CD14-positive monocyte (primary cell): ENCODE data around the gene PPP1R16B. TPM values are rescaled to one million over a fixed set of nuclear protein-coding genes. Genes with fewer than 3 reads are reported as not detected.

Experiments used
- DNase-seq, 3 donors: peaks; one replicate each; pipeline ENCODE4 v3.0.0-alpha.2; 2011 to 2022
- H2AFZ ChIP-seq: 2 replicates; pipeline ENCODE4 v1.6.0; 2012; ENCODE audit warnings: mild to moderate bottlenecking, low read depth, low read length, inconsistent platforms; ENCODE audit not compliant: insufficient read depth, poor library complexity, severe bottlenecking
- H3K27ac ChIP-seq, 2 donors: 1 replicate in 1 of 2; 2 replicates in 1 of 2; pipeline ENCODE4 v1.5.1; 2012 to 2013; ENCODE audit warnings: low read length in 2 of 2, control low read depth in 1 of 2, inconsistent platforms in 1 of 2, low read depth in 1 of 2, mild to moderate bottlenecking in 1 of 2
- H3K27me3 ChIP-seq, 2 donors: one replicate each; pipeline versions ENCODE4 v1.6.0 to v1.6.1; 2011 to 2013; ENCODE audit warnings: low read length in 2 of 2; ENCODE audit not compliant: control insufficient read depth in 2 of 2, insufficient read depth in 2 of 2
- H3K36me3 ChIP-seq, 2 donors: replicated peaks in 1 of 2; 1 replicate in 1 of 2; 2 replicates in 1 of 2; pipeline versions ENCODE4 v1.5.1 to v1.6.1; 2012 to 2013; ENCODE audit warnings: low read length in 2 of 2, control low read depth in 1 of 2, inconsistent platforms in 1 of 2, mild to moderate bottlenecking in 1 of 2; ENCODE audit not compliant: insufficient read depth in 2 of 2, control insufficient read depth in 1 of 2
- H3K4me1 ChIP-seq, 2 donors: 1 replicate in 1 of 2; 2 replicates in 1 of 2; pipeline versions ENCODE4 v1.5.1 to v1.6.1; 2012 to 2013; ENCODE audit warnings: low read length in 2 of 2, control low read depth in 1 of 2, inconsistent platforms in 1 of 2, mild to moderate bottlenecking in 1 of 2, moderate library complexity in 1 of 2; ENCODE audit not compliant: insufficient read depth in 2 of 2, control insufficient read depth in 1 of 2
- H3K4me2 ChIP-seq: replicated peaks from 2 replicates; pipeline ENCODE3; 2012; ENCODE audit warnings: low read length, moderate library complexity, mild to moderate bottlenecking; ENCODE audit not compliant: poor library complexity, severe bottlenecking; ENCODE audit errors: extremely low read depth
- H3K4me3 ChIP-seq, 3 experiments: fragments of 200-600 bp in 1 of 3; sonication (generic) in 1 of 3; replicated peaks in 1 of 3; 1 replicate in 2 of 3; 2 replicates in 1 of 3; pipeline ENCODE4 v1.5.1; 2011 to 2013; ENCODE audit warnings: low read length in 3 of 3, mild to moderate bottlenecking in 3 of 3, control low read depth in 2 of 3, low read depth in 2 of 3, inconsistent platforms in 1 of 3, moderate library complexity in 1 of 3
- H3K79me2 ChIP-seq: 2 replicates; pipeline ENCODE4 v1.6.0; 2012; ENCODE audit warnings: mild to moderate bottlenecking, control low read depth, inconsistent platforms, low read length, moderate library complexity; ENCODE audit not compliant: insufficient read depth
- H3K9ac ChIP-seq: 2 replicates; pipeline ENCODE4 v1.6.0; 2017; ENCODE audit warnings: low read length, mild to moderate bottlenecking; ENCODE audit not compliant: insufficient read depth, poor library complexity, severe bottlenecking
- H3K9me3 ChIP-seq, 2 donors: replicated peaks in 1 of 2; 1 replicate in 1 of 2; 2 replicates in 1 of 2; pipeline versions ENCODE4 v1.5.1 to v1.6.1; 2012 to 2013; ENCODE audit warnings: low read length in 2 of 2, control low read depth in 1 of 2; ENCODE audit not compliant: control insufficient read depth in 1 of 2, insufficient read depth in 1 of 2
- H4K20me1 ChIP-seq: 2 replicates; pipeline ENCODE4 v1.6.0; 2012; ENCODE audit warnings: mild to moderate bottlenecking, low read length, control low read depth, moderate library complexity; ENCODE audit not compliant: insufficient read depth
- H3K27ac Mint-ChIP-seq, 7 donors: one replicate each; pipeline ENCODE4 v1.8.0; 2020; ENCODE audit warnings: mild to moderate bottlenecking in 7 of 7, mixed read lengths in 7 of 7, moderate library complexity in 6 of 7, inconsistent platforms in 2 of 7
- H3K27me3 Mint-ChIP-seq, 3 donors: one replicate each; pipeline ENCODE4 v1.8.0; 2021 to 2022; ENCODE audit warnings: low read depth in 3 of 3, mild to moderate bottlenecking in 3 of 3, mixed read lengths in 3 of 3, moderate library complexity in 3 of 3, inconsistent platforms in 1 of 3
- H3K36me3 Mint-ChIP-seq, 2 donors: one replicate each; pipeline ENCODE4 v1.8.0; 2020; ENCODE audit warnings: mixed read lengths in 2 of 2, inconsistent platforms in 1 of 2, mild to moderate bottlenecking in 1 of 2
- H3K4me1 Mint-ChIP-seq: one replicate; pipeline ENCODE4 v1.8.0; 2020; ENCODE audit warnings: mild to moderate bottlenecking, mixed read lengths
- H3K4me3 Mint-ChIP-seq, 2 donors: one replicate each; pipeline ENCODE4 v1.8.0; 2020; ENCODE audit warnings: mild to moderate bottlenecking in 2 of 2, mixed read lengths in 2 of 2, moderate library complexity in 1 of 2
- H3K9me3 Mint-ChIP-seq, 7 donors: one replicate each; pipeline ENCODE4 v1.8.0; 2020 to 2022; ENCODE audit warnings: mixed read lengths in 7 of 7, mild to moderate bottlenecking in 6 of 7, moderate library complexity in 6 of 7, inconsistent platforms in 2 of 7
- WGBS: methylation state at CpG from one replicate; pipeline ENCODE4 v1.1.5; 2013; ENCODE audit warnings: missing lambda C conversion rate; ENCODE audit not compliant: insufficient coverage; 5-methylcytosine and 5-hydroxymethylcytosine counted together
- intact Hi-C, 2 donors: fragments of 100-400 bp; cut with micrococcal nuclease; formaldehyde crosslinking; loops; one replicate each; pipeline versions ENCODE4 v1.15.0 to v1.15.1; 2023
- polyA plus RNA-seq, 3 donors: library from polyadenylated mRNA; depleted of rRNA in 1 of 3; unstranded in 2 of 3; stranded (reverse) in 1 of 3; fragments of 300-500 nt in 2 of 3; fragments of >200 nt in 1 of 3; fragmentation: Illumina TruSeq in 2 of 3; gene quantifications; 1 replicate in 2 of 3; 2 replicates in 1 of 3; pipeline ENCODE4 v1.2.3, GENCODE V29; 2012 to 2021
- TF ChIP-seq, protein P1 (sequence below): fragments of 200-600 bp; IDR thresholded peaks from one replicate; pipeline ENCODE4 v1.8.0; 2022; ENCODE audit warnings: antibody characterized with exemption, mild to moderate bottlenecking

The PPP1R16B gene
- polyA plus RNA-seq, 3 donors = 1.1 to 4.4 (median 1.4) TPM

DNA sequence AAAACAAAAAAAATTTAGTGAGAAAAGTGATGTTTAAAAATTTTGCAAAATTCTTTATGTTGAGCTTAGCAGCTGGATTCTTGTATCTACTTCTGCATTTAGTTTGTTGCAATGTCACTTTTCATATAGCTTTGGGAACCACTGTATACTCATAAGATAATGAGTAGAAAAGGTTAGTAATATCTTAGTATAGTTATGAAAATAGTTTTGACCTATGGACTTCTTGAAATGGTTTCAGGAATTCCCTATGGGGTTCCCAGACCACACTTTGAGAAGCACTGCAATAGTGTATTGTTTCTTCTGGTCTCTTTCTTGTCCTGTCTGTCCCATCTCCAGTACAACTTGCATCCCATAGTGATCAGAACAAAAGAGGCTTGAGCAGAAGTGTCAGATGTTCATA lies 29.4 kb downstream of the PPP1R16B start:
- TF ChIP-seq, protein P1, sequence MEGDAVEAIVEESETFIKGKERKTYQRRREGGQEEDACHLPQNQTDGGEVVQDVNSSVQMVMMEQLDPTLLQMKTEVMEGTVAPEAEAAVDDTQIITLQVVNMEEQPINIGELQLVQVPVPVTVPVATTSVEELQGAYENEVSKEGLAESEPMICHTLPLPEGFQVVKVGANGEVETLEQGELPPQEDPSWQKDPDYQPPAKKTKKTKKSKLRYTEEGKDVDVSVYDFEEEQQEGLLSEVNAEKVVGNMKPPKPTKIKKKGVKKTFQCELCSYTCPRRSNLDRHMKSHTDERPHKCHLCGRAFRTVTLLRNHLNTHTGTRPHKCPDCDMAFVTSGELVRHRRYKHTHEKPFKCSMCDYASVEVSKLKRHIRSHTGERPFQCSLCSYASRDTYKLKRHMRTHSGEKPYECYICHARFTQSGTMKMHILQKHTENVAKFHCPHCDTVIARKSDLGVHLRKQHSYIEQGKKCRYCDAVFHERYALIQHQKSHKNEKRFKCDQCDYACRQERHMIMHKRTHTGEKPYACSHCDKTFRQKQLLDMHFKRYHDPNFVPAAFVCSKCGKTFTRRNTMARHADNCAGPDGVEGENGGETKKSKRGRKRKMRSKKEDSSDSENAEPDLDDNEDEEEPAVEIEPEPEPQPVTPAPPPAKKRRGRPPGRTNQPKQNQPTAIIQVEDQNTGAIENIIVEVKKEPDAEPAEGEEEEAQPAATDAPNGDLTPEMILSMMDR = no peak
- no peak for DNase-seq
- H3K27ac ChIP-seq = no peak overlapping the region
- no peaks in the 10 kb centered on the region for H4K20me1 ChIP-seq
- Mint-ChIP-seq H3K4me1 (peaks cover 3% of the 10 kb centered on the region), H3K27me3 (peaks cover 0 to 4% (median 1%) of the 10 kb centered on the region in 3 donors), H3K36me3 (peaks cover 5 to 25% of the 10 kb centered on the region in 2 donors), H3K27ac (no peak overlapping the region), H3K4me3 (no peak overlapping the region), H3K9me3 (no peaks in the 10 kb centered on the region)
- no peak overlapping the region for H3K4me3 ChIP-seq
- no peaks in the 10 kb centered on the region for H3K27me3 ChIP-seq
- H3K79me2 ChIP-seq = no peaks in the 10 kb centered on the region
- H3K4me1 ChIP-seq = no peaks in the 10 kb centered on the region
- no peak overlapping the region for H3K4me2 ChIP-seq
- no peaks in the 10 kb centered on the region for H3K9me3 ChIP-seq
- peaks cover 0 to 21% of the 10 kb centered on the region in 2 donors for H3K36me3 ChIP-seq
- no peak overlapping the region for H2AFZ ChIP-seq
- intact Hi-C loops = no loop called here
- no peak overlapping the region for H3K9ac ChIP-seq

- peaks cover 0 to 21% of the 10 kb centered on the region in 2 donors for H3K36me3 ChIP-seq
- no peak overlapping the region for H3K4me3 ChIP-seq
- Mint-ChIP-seq H3K4me1 (peaks cover 3% of the 10 kb centered on the region), H3K9me3 (no peaks in the 10 kb centered on the region), H3K4me3 (no peak overlapping the region), H3K36me3 (peaks cover 5 to 23% of the 10 kb centered on the region in 2 donors), H3K27me3 (peaks cover 0 to 4% (median 1%) of the 10 kb centered on the region in 3 donors), H3K27ac (no peak overlapping the region)
- no peak overlapping the region for H3K4me2 ChIP-seq
- TF ChIP-seq, protein P1 = no peak
- no peaks in the 10 kb centered on the region for H3K79me2 ChIP-seq
- H3K27ac ChIP-seq = no peak overlapping the region
- no peaks in the 10 kb centered on the region for H3K4me1 ChIP-seq
- whole genome bisulfite sequencing = 98% methylated on average over 28 of the region's 28 CpGs
- DNase-seq = no peak
- no peaks in the 10 kb centered on the region for H3K9me3 ChIP-seq
- no peak overlapping the region for H3K9ac ChIP-seq
- no peaks in the 10 kb centered on the region for H3K27me3 ChIP-seq
- H4K20me1 ChIP-seq = no peaks in the 10 kb centered on the region
- H2AFZ ChIP-seq = no peak overlapping the region
- intact Hi-C loops = no loop called here
These were observed 30.3 kb downstream of the PPP1R16B start for GRCh38 chr20:38835792-38836191.
